GM12801 (cell line): ENCODE data around the gene PLPP2.

Experiments used
- CTCF ChIP-seq: IDR thresholded peaks from one replicate; pipeline ENCODE4 v1.5.1; 2011; ENCODE audit warnings: control low read depth; ENCODE audit not compliant: insufficient read length; ENCODE audit errors: extremely low read depth

The PLPP2 gene

GRCh38 chr19:325173-325936 lies 34.2 kb upstream of the PLPP2 start:
- TF ChIP-seq CTCF: no peak

GRCh38 chr19:324716-325115 lies 33.5 kb upstream of the PLPP2 start:
- TF ChIP-seq CTCF: no peak

- TF ChIP-seq CTCF: no peak
Observed at GRCh38 chr19:322616-323015, 31.4 kb upstream of the PLPP2 start.

- no peak for TF ChIP-seq CTCF
Observed at GRCh38 chr19:318509-318774, 27.2 kb upstream of the PLPP2 start.

- TF ChIP-seq CTCF: no peak
Observed at GRCh38 chr19:317710-318508, 26.7 kb upstream of the PLPP2 start.

GRCh38 chr19:315811-316210 lies 24.6 kb upstream of the PLPP2 start:
- TF ChIP-seq CTCF: no peak

GRCh38 chr19:313988-314815 lies 23.0 kb upstream of the PLPP2 start:
- TF ChIP-seq CTCF: no peak
